Stimulated activated CD8-positive, alpha-beta memory T cell treated with anti-CD3 and anti-CD28 coated beads, Interleukin-4, amount 100 ng/mL, for 1 hour (primary cell): Measurements from ENCODE around the gene RERE.
"Not testable (repeated sequence)": the region's sequence is repeated elsewhere in the genome, so short reads cannot be mapped to it uniquely, and the experiment has no call there.

ENCODE experiments used
- DNase-seq, 2 donors: peaks; one replicate each; pipeline ENCODE4 v3.0.0-alpha.2; 2020; ENCODE audit warnings: low read depth in 2 of 2, low spot score in 1 of 2

The RERE gene

GRCh38 chr1:8616791-8617190, 200.6 kb downstream of the RERE start:
- DNase-seq = not testable (repeated sequence)

- DNase-seq = not testable (repeated sequence)
These were observed 205.6 kb downstream of the RERE start for GRCh38 chr1:8611634-8612515.

GRCh38 chr1:8607906-8608305, 209.5 kb downstream of the RERE start:
- DNase-seq = no peak

GRCh38 chr1:8604041-8604945, 213.1 kb downstream of the RERE start:
- no peak for DNase-seq

DNA sequence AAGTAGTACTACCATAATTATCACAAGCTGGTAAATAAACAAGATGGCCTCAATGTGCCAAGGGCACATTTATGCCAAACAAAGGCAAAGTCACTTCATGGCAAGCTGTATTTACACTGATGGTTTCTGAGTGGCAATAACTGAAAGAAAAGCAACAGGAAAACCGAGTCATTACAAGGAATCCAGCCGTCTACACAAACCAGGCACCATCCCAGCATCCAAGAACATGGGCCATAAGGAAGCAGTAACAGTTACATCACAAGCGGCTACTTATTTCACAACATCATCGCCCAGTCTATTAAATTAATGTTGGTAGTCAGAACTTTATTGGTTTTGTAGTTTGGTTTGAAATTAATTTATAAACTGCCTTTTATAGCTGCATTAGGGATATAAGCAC, 214.2 kb downstream of the RERE start:
- no peak for DNase-seq

GRCh38 chr1:8602471-8603219, 214.8 kb downstream of the RERE start:
- no peak for DNase-seq

DNA sequence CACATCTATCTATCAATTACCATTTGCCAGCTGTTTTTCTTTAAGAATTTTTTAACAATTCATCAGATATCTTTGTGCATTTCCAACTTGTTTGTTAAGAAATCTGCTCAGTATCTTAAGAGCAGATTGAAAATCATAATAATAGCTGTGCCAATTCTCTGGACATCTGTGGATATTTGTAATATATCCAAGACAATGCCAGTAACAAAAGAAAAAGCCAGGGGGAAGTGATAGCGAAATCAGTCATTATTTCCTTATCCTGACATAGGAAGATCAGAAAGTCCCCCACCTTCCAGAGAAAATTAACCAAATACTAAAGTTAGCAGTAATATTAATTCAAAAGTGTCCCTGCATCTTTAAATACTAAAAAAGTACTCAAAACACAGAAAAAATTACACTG, 217.1 kb downstream of the RERE start:
- DNase-seq = no peak

- no peak for DNase-seq
These were observed 217.7 kb downstream of the RERE start for GRCh38 chr1:8599646-8600212.

GRCh38 chr1:8598783-8599182, 218.7 kb downstream of the RERE start:
- no peak for DNase-seq

DNA sequence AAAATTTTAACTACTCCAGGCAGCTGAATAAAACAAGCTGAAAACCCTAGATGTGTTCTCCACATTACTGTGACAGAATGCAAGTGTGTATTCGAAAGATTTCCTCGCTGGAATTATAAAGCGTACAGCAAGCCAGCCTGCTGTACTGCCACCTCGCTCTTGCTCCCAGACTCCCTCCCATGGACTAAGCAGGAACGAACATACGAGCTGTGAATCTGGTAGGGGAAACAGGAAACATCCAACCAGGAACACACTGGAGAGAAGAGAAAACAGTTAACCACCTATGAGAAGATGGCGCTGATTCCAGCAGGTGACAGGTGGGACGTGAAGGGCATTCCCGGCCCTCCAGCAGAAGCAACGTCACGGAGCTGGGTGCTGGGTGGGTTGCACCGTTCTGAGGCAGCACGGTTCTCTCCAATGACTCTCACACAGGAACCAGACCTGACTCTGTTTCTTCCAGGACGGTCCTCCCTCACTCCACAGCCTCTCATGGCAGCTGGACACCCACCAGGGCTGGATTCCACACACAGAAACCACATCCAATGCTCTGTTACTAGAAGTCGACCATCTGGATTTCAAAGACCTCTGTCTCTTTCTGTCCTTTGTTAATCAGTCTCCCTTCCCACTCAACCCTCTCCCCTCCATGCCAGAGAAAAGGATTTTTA, 219.2 kb downstream of the RERE start:
- no peak for DNase-seq

DNA sequence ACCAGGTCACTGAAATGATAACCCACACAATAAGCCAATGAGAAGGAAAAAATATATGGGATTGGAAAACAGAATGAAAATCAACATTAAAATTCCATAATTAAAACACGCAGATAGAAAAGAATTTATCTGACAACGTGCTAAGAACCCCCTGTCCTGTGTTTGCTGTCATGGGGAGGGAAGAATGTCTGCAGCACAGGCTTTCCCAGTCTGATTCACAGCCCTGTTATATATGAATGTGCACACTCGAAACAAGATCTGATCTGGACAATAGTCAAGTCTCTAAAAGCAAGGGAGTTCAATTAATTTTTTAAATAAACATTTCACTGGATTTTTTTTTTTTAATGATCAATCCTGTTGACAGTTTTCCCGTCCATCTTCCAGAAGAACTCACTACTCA, 220.0 kb downstream of the RERE start:
- no peak for DNase-seq

- no peak for DNase-seq
These were observed 221.5 kb downstream of the RERE start for GRCh38 chr1:8595941-8596340.

- no peak for DNase-seq
These were observed 222.1 kb downstream of the RERE start for GRCh38 chr1:8595332-8595731.

DNA sequence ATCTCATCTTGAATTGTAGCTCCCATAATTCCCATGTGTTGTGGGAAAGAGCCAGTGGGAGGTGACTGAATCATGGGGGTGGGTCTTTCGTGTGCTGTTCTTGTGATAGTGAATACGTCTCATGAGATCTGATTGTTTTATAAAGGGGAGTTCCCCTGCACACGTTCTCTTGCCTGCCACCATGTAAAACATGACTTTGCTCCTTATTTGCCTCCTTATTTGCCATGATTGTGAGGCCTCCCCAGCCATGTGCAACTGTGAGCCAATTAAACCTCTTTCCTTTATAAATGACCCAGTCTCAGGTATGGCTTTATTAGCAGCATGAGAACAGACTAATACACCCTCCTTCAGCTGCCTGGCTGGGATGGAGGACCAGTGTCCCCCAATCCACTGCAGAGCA, 224.1 kb downstream of the RERE start:
- not testable (repeated sequence) for DNase-seq

DNA sequence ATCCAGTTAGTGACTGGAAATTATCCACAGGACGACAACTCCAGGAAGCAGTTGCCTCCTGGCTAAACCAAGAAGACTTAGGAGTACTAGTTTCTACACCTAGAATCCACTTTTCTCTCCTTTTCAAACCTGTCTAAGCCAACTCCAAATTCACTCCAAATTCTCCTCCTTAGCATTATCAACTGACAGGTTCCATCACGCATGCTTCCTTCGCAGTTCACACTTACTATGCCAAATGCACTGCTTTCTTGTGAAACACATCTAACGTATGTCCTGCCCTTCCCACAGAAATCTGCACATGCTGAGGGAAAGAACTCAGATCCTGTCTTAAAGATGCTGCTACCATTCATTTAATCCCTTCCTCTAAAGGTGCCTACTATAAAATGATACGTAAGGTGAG, 225.9 kb downstream of the RERE start:
- DNase-seq = no peak

GRCh38 chr1:8590721-8591351, 226.6 kb downstream of the RERE start:
- DNase-seq = no peak

DNA sequence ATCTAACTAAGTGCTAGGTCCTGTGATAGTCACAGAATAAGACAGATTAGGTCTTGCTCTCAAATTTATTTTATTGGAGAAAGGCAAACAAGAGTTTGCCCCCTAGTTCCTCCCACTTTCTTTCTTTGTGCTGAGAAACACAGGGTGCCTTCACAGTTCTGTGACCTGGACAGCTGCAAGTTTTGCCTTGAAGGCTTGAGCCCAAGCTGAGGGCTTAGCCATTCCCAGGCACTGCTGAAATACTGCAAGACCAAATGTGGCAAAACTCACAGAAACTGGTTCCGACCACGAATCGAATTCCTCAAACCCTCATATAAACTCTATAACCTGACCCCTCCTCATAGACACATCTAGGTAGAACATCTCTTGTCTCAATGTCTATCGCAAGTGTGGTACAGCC, 227.9 kb downstream of the RERE start:
- no peak for DNase-seq

DNA sequence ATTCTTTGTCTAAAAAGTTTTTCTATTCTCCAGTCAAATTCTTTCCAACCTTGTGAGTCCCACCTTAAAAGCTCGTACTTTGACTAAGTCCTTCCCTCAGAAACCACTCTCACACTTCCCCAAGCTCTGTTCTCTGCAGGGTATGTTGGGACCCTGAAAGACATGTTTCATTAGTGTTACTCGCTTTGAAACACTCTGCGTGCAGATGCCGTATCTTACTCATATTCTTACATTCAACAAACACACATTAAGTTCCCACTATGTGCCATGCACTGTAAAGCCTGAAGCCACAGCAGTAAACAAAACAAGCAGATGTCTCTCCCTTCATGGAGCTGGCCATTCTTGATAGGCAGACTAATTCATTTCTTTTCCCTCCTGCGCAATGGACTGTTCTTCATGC, 229.7 kb downstream of the RERE start:
- no peak for DNase-seq

DNA sequence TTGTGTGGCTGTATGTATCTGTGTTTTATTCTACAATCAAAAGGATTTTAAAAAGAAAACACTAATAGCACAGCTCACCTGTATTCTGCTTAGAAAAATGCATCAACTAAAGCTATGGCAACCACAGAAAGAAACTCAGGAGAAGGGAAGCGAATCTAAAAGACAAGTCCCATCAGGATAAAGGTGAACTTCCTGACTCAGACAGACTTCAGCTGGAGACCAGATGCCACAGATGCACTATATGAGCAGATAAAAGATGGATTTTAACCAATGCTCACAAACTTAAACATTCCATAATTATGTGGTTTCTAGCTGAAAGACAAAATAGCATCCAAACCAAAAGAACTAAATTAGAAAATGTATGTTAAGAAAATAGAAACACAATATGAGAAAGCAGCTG, 231.0 kb downstream of the RERE start:
- no peak for DNase-seq

DNA sequence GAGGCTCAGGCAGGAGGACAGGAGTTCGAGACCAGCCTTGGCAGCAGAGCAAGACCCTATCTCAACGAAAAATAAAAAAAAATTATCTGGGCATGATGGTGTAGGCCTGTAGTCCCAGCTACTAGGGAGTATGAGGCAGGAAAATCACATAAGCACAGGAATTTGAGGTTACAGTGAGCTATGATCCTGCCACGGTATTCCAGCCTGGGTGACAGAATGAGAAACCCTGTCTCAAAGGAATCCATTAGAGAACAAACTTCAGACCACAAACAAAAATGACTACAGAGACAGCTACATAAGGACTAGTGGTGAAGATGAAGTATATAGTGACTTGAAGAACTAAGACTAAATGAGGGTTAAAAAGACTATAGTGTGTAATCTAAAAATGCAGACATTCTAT, 233.1 kb downstream of the RERE start:
- no peak for DNase-seq
